ENCODE results near the gene HS3ST4.

The HS3ST4 gene

DNA sequence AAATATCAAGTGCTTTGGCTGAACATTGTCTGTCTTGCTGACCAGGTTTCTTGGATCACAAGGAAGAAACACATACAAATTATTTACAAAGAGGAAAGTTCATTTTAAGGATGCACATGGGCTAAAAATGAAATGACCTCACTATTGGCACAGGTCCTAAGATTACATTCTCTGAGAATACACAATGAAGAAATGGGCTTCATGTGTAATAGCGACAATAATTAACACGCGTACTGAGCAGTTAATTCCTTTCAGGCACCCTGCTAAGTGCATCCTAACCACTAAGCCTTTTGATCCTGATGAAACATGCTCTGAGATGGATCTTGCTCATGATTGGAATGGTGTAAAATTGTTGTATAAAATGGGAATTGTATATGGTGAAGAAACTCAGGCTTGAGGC lies 429.0 kb downstream of the HS3ST4 start:
- peak; percentile 29 for DNase-seq

DNA sequence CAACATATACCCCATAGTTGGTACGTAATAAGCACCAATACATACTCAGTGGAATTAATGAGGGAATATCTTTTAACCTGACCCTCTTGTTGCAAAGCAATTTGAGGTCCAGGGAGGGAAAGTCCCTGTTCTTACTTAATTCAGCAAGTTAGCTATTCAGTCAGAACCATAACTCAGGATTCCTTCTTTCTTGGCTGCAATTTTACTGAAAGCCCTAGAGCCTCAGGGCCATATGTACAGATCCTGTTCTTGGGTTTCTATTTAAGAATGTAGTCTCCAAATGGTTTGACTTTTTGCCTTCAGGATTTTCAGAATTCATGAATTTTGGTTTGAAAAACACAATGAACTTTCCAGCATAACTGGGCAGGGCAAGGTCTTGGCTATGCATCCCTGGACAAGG lies 436.5 kb downstream of the HS3ST4 start:
- DNase-seq, result no peak

DNA sequence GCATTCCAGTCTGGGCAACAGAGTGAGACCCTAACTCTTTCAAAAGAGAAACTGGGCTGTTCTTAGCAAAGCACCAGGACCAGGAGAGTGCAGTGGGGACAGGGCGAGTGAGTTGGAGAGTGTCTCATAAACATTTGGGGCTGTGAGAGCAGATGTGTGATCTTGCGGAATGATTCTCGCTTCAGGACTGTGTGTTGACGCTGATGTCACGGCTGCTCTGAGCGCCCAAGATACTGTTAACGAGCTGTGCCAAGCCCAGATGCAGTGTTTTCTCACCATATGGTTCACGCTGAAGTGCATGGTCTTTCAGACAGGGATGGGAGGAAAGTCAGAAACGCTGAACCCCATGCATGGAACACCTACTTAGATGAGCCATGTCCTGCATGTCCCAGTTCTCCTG lies 438.2 kb downstream of the HS3ST4 start:
- no peak for DNase-seq

DNA sequence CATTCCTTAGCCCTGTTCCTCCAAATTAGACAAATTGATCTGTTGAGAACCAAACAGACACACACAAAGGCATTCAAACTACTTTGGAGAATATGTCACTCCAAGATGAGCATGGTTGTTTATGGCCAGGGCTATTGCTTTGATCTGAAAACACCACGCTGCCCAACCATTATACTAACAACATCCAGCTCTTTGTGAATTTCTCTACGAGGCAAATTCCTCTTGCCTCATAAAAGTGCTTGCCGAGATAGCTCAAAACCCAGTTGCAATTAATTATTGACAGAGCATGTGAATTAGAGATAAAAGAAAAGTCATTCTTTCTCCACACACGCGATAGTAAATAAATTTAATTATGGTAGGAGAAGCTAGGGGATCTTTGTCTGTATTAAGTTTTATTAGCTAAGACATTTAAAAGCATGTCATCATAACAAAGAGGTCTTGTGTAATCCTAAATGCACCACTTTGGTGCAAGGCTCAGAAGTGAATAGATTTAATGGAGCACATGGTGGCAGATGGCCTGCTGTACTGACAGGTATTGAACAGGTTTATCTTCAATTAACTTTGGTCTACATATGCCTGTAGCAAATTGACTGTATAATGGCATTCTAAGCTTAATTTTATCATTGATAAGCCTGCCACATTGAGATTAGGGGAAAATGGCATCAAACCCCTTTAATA lies 441.8 kb downstream of the HS3ST4 start:
- DNase-seq, result no peak

DNA sequence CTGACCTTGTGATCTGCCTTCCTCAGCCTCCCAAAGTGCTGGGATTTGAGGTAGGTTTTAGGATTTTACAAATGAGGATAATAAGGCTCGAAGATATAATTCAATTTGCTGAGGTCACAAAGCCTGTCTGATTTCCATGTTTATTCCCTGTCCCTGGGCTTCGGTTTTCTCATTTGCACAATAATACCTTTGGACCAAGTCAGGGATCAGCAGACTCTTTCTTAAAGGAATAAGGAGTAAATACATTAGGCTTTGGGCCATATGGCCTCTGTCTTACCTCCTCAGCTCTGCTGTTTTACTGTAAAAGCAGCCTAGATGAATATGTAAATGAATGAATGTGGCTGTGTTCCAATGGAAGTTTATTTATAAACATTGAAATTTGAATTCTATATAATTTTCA lies 442.8 kb downstream of the HS3ST4 start:
- DNase-seq, result no peak

DNA sequence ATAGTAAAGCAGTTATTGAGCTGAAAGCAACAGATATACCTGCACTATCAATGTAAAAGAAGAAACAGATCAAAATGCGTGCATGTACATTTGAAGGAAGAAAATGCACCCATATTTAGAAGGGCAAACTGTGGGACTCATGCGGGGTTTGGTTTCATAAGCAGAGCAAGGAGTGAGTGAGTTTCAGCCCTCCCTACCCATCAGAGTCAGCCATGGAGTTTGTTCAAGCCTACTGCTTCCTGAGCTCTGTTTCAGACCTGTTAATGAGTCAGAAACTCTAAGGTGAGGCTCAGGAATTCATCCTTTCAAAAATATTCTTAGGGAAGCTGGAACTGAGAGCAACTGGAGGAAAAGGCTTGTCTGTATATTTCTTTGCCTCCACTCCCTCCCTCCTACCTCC lies 446.2 kb downstream of the HS3ST4 start:
- DNase-seq, result no peak

DNA sequence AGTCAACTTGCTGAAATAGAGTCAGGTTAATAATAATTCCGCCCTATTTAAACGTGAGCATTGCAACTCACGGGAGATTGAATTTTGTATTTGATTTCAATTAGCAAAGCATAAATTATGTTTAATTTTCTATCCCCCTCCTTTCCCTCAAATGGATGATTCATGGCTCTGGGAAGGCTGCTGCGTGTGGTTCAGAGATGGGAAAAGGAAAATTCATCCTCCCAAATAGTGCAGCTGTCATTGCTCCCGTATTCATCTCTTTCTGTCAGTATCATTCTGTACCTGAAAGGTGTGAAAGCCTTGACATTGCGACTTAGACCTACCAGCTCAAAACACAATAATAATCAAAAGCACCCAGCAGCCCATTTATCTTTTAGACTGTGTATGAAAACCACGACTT lies 447.3 kb downstream of the HS3ST4 start:
- DNase-seq, result no peak

DNA sequence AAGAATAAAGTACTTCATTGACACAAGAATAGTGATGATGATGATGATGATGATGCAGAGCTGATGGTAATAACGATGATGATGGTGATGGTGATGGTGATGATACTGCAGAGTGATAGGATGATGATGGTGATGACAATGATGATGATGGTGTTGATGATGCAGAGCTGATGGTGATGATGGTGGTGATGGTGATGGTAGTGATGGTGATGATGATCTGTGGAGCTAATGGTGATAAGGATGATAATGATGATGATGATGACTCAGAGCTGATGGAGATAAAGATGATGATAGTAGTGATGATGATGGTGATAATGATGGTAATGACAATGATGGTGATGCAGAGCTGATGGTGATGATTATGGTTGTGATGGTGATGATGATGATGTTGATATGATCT lies 448.1 kb downstream of the HS3ST4 start:
- no peak for DNase-seq

DNA sequence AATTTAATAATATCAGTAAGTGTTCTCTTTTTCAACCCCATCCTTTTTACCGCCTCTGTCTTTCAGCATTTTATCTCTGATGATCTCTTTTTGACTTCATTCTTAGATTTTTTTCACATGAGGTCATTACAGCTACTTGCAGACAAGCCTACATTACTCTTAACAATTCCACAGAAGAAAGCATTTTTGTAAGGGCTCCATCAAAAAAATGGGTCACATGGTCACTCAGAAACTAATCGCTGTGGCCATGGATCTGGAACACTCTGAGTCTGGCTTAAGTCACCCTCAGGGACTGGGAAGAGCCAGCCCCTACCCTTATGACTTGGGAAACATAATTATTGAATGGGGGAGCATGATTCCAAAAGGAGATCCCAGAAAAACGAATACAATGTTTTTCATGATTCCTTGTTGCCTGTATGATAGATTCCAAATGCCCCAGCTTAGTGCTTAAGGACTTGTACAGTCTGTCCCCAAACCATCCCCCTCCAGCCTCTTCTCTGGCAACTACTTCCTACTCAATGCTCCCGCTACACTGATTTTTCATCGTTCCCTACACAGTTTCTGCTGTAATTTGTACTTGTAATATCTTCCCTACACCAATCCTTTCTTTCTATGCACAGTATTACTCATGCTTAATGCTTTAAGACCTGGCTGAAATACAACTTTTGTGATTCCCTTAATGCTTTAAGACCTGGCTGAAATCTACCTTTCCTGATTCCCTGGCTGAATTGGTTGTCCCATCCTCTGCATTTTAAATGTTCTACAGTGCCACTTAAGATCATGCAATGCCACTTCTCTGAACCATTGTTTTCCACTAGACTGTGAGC lies 457.8 kb downstream of the HS3ST4 start:
- no peak for DNase-seq

DNA sequence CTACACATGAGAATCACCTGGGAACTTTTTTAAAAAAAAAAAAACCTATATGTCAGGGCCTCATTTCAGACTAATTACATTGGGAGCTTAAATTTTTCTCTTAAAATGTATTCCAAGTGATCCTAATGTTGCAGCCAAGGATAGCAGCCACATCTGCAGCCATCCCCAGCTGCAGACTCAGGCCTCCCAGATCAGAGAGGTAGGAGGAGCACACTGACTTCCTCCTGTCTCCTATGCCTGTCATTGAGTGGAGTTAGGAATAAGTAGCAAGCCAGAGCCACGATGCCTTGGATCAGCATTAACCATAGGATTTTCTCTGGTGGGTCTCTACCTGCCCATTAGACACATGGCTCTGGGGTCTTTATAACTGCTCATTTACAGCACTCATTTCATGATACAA lies 463.5 kb downstream of the HS3ST4 start:
- no peak for DNase-seq

DNA sequence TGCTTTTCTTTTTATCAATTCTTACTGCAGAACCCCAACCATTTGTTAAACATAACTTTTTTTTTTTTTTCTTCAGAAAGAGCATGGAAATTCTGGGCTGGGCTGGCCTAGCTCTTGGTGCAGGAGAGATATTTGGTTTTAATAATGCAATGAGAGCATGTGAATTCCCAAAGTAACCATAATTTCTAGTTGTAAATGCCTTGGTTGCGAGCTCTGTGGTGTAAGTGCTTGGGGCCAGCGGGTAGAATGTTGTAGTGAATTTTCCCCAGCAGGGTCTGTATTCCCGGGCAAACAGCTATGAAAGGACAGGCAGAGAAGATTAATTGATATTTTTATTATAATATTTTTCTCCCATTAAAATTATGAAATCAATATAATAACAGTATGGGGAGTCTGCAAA lies 465.6 kb downstream of the HS3ST4 start:
- DNase-seq, result no peak

DNA sequence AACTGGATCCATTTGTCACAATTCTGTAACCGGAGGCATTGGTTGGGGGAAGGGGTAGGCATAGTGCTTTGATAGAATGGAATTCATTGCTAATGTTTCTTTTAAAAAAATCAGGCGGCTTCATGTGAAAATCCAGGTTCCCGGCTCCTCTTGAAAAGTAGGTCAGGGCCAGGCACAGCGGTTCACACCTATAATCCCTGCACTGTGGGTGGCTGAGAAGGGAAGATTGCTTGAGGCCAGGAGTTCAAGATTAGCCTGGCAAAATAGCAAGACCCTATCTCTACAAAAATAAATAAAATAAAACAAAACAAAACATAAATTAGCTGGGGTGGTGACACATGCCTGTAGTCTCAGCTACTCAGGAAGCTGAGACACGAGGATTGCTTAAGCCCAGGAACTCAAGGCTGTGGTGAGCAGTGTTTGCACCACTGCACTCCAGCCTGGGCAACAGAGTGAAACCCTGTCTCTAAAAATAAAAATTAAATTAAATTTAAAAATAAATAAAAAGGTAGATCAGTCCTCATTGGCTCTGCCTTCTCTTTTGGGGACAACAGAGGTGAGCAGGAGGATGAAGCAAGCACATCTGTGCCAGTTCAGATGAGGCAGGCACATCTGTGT lies 466.5 kb downstream of the HS3ST4 start:
- no peak for DNase-seq

DNA sequence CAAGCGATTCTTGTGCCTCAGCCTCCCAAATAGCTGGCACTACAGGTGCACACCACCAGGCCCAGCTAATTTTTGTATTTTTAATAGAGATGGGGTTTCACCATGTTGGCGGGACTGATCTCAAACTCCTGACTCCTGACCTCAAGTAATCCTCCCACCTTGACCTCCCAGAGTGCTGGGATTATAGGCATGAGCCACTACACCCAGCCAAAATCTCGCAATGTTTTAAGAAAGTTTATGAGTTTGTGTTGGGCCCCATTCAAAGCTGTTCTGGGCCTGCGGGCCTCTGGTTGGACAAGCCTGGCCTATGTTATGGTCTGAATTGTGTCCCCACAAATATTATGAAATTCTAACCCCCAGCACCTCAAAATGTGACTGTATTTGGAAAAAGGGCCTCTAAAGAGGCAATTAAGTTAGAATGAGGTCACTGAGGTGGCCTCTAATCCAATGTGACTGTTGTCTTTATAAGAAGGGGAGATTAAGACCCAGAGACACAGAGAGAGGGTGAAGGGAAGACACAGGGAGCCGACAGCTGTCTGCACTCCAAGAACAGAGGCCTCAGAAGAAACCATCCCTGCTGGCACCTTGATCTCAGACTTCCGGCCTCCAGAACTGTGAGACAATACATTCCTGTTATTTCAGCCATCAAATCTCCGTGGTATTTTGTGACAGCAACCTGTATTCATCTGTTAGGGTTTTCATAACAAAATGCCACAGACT lies 469.9 kb downstream of the HS3ST4 start:
- no peak for DNase-seq

DNA sequence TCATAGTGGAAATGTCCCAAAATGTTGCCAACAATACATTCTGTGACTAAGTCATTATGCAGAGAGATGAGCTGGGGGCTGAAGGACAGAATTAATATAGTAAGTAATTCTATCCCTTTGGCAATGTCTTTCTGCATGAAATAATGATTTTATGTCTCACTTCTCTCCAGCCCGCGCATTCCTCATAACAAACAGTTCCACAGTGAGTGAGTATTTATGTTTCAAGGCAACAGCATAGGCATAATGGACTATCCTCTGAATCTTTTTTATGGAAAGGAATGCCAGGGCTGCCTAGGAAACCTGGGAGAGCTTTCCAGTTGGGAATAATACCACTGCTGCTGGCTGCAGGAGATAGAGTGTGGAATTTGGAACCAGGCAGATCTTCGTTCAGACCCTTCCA lies 477.7 kb downstream of the HS3ST4 start:
- DNase-seq, result no peak

DNA sequence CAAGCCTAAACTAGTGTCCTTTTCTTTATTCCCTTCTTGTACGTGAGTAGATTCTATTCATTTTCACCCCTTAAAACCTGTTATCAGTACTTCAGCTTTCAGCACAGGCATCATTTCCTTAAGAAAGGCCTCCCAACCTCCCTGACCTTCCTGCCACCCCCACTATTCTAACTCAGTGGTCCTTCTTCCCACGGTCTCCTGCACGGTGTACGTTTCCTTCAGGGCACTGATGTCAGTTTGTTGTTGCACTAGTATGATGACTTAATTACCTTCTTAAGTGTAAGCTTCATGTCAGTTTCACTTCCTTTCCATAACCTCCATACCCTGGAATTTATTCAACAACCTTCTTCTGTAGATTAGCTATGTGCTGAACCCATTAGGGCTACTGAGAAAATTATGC lies 484.2 kb downstream of the HS3ST4 start:
- no peak for DNase-seq

DNA sequence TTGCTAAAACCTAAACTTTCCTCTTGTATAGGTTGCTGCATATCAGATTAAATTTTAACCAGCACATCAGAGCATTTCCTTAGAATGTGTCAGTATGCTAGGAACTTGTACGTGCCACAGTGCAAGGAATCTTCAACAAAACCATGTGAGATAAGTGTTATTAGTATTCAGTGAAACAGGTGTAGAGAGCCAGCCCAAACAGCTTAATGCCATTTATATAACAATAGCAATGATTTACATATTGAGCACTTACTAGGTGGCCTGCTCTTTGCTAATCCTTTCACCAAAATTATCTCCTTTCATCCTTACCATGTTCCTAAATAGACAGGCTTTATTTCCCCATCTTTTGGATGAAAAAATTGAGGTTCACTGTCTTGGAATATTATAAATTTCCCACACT lies 485.7 kb downstream of the HS3ST4 start:
- no peak for DNase-seq

DNA sequence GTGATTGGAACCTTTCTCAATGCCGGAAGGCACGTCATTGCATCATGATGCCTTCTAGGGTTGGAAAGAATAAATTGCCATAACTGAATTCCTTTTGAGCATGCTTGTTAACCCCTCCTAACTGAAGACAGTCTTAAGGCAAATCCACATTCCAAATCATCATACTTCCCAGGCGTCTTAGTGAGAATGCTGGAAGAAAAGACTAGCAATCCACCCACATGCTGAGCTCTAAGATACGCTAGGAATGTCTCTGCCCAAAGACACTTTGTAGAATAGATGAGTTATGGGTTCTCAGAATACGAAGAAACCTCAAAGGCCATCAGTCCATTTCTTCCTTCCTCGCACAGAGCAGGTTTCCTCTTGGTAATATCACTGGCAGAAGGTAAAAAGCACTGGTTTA lies 486.5 kb downstream of the HS3ST4 start:
- DNase-seq, result no peak

DNA sequence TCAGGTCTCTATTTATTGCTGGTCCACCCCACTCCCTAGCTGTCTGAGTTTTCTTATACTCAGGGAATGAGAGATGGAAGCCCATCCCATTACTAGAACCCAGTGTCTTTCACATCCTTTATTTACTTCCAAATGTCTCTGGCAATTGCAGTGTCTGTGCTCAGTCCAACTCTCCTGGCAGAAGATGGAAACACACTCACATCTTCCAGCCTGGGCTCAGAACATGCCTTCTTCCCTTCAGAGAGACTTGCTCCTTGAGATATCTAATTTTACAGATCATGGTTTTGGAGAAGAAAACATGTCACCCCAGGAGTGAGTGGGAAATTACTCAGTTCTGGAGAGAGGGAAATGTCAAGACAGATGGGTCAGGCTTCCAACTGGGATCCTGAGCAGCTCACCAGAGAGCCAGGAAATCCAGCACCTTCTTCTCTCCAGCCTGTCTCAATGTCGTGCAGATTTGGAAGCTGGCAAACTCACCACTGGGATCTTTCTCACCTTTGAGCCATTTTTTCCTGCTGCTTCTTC lies 494.4 kb downstream of the HS3ST4 start:
- no peak for DNase-seq
